Activated T-helper 9 cell treated with anti-CD3 and anti-CD28 coated beads, Interleukin-2, amount 50 U/mL, for 16 hours (primary cell): ENCODE data around the gene ENOX1.

Experiments
- DNase-seq: peaks from one replicate; pipeline ENCODE4 v3.0.0-alpha.2; 2020; ENCODE audit warnings: low read depth

Gene ENOX1

DNA sequence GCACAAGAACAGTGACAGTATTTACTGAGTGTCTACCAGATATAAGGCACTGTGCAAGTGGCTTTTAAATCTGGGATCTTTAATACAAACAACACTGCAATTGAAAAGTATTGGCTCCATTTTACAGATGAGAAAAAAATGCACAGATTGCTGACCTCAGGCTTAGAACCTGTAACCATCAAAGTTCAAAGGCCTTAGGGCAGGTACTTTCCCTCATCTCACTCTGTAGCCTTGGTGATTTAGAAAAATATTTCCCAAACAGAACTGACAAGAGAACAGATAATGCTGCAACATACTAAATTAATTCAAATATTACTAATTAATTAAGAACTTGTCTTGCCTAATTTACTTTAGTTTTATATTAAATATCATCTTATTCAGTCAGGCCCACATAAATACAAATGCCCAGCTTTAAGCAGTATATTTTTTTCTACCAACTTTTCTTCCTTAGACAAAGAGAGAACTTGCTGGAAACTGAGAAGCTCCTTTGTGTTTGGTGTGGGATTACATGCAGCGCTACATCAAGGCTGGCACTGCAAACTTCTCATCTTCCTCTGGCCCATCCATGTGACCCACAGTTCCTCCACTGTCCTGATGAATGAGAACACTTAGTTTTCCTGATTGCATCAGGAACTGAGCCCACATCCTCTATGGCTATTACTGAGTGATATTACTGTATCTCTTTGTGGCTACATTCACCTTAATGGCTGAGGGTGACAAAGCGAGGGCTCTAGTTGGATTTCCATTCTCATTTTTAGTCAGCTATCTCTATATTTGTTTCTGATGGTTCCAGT lies 302.1 kb downstream of the ENOX1 start:
- no peak for DNase-seq

GRCh38 chr13:43483930-43484329 lies 302.8 kb downstream of the ENOX1 start:
- no peak for DNase-seq

DNA sequence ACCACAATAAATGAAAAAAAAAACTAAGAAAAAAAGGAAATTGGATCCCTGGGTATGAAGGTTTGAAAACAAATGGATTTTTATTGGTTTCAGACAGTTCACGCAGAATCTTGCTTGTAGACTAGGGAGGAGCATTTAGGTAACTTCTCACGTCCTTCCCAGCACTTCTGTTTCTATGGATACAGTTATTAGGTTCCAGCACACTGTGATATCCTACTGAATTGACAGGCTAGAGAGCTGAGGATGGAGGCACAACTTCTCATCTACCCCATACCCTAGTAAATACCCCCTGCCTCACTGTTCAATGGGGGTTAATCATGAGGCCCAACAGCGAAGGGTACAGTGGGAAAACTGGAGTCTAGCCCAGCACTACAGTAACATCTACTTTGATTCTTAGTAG lies 304.1 kb downstream of the ENOX1 start:
- no peak for DNase-seq

DNA sequence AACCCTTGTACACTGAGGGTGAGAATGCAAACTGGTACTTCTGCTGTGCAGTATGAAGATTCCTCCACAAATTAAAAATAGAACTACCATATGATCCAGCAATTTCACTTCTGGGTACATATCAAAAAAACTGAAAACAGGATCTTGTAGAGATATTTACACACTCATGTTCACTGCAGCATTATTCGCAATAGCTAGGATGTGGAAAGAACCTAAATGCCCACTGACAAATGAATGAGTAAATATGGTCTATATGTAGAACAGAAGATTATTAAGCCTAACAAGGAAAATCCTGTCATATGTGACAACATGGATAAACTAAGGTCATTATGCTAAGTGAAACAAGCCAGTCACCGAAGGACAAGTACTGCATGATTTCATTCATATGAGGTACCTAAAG lies 304.7 kb downstream of the ENOX1 start:
- no peak for DNase-seq

- no peak for DNase-seq
These were observed 307.9 kb downstream of the ENOX1 start for GRCh38 chr13:43478902-43479301.

GRCh38 chr13:43478211-43478610 lies 308.6 kb downstream of the ENOX1 start:
- DNase-seq: no peak

DNA sequence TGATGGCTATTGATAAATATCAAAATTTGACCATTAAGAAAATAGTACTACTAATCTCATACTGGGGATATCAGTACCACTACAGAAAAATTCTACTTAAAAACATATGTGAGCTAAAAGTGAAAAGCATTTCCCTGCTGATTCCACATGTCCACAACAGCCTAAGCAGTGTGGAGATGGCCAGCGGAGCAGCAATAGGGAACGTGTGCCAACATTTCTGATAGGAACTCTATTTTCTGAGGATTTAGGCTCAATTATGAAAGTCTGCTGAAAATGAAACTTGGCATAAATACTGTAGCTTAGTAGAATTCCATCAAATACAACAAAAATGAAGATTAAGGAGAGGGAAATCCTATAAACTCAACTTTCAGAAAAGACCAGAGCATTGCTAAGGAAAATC lies 311.6 kb downstream of the ENOX1 start:
- no peak for DNase-seq

- DNase-seq: no peak
These were observed 313.3 kb downstream of the ENOX1 start for GRCh38 chr13:43473437-43473836.

- DNase-seq: no peak
These were observed 313.8 kb downstream of the ENOX1 start for GRCh38 chr13:43472980-43473379.

- DNase-seq: no peak
These were observed 314.4 kb downstream of the ENOX1 start for GRCh38 chr13:43472339-43472738.

DNA sequence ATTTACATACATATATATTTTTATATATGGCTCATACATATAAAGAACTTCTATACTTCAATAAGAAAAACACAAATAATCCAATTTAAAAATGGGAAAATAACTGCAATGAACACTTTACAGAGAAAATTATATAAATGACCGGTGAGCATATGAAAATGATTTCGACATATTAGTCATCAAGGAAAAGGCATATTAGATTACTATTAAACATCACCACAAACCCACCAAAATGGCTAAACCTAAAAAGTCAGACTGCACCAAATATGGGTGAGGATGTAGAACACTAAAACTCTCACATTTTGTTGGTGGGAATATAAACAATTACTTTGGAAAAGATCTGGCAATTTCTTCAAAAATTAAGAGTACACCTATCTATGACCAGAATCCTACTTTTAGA lies 316.2 kb downstream of the ENOX1 start:
- DNase-seq: no peak

DNA sequence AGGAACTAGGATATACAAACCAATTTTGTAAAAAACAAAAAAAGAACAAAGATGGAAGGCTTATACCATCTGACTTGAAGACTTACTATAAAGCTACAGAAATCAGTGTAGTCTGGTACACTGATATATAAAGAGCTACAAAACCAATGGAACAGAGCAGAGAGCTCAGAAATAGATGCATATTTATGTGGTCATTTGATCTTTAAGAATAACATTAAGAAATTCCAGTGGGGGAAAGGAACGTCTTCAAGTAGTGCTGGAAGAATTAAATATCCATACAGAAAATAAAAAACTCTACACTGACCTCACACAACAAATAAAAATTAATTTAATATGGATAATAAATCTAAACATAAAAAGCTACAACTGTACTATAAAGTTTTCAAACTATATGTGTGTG lies 317.0 kb downstream of the ENOX1 start:
- DNase-seq: no peak

DNA sequence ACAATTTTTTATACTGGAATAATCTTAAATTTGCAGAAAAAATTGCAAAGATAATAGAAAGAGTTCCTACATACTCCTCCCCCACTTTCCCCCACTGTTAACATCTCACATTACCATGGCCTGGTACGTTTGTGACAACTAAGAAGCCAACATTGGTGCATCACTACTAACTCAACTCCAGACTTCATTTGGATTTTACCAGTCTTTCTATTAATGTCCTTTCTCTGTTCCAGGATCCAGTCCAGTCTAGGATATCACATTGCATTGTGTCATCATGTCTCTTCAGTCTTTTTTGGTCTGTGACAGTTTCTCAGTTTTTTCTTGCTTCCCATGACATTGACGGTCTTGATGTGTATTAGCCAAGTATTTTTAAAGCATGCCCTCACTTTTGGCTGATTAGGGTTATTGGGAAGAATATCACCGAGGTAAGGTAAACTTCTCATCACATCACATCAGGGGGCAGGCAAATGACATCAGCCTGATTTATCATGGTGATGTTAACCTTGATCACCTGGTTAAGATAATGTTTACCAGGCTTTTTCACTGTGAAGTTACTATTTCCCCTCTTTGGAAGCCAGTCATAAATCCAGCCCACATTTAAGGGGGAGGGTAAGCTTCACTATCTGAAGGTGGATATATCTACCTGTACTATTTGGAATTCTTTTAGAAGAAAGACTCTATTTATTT lies 322.1 kb downstream of the ENOX1 start:
- DNase-seq: no peak

- DNase-seq: no peak
These were observed 338.0 kb downstream of the ENOX1 start for GRCh38 chr13:43448605-43449336.

- DNase-seq: no peak
These were observed 340.6 kb downstream of the ENOX1 start for GRCh38 chr13:43446126-43446525.

GRCh38 chr13:43445668-43446067 lies 341.1 kb downstream of the ENOX1 start:
- DNase-seq: no peak

- no peak for DNase-seq
These were observed 342.7 kb downstream of the ENOX1 start for GRCh38 chr13:43444081-43444480.

DNA sequence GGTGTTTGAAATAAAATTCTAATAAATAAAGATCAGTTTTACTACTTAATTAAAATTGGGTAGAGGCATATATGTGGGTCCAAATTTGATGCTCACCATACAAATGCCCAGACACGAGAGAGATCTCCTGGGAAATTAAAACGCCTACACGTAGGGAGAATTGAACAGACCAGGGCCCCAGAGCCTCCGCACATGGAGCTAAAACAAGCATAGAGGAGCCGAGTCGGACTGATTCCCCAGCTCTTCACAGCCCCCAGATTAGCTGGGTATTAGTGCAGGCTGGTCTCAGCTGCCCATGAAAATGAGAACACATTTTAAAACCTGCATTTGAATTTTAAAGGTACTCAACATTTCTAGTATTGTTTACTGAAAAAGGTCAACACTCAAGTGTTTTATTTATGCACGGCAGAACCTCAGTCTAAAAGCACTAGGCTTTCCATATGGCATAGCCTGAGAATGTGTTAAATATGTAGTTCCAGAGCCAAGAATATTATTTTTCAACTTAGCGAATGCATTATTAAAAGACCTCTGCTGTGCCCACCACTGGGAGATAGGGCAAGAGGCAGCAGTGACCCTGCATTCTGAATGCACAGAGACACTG lies 344.8 kb downstream of the ENOX1 start:
- DNase-seq: no peak

DNA sequence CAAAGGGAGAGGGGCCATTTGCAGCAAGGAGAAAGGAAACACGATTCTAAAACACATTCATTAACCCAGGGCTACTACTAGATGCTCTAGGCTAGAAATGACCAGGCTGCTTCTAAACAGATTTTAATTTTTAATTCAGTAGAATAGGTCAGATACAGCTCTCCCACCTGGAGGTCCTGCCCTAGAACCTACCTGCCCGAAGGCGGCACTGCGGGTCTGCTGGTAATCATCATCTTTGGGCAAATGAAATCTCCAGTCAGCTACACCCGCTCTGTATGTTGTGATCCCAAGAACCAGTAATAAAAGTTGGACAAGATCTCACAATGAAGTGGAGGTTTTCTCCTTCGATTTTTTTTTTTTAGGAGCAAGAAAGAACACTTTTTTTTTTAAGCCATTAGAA lies 345.3 kb downstream of the ENOX1 start:
- DNase-seq: no peak

DNA sequence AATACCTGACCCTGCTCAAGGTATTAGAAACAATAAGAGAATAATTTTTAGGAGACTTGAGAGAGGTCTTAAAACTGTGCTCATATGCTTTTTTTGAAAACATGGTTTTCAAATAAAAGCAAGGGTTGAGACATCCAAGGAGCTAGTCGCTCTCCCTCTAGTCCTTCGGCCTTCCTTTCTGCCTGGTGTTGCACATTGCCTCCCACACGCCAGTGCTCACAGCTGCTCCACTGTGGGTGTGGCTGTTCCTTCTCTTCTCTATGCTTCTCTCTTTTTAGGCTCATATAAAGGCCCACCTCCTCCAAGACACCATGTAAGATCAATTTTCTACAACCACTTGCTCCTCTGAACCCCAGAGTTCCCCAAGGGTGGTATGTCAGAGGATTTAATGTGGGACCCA lies 352.6 kb downstream of the ENOX1 start:
- DNase-seq: no peak

- DNase-seq: no peak
These were observed 353.1 kb downstream of the ENOX1 start for GRCh38 chr13:43433691-43434141.

DNA sequence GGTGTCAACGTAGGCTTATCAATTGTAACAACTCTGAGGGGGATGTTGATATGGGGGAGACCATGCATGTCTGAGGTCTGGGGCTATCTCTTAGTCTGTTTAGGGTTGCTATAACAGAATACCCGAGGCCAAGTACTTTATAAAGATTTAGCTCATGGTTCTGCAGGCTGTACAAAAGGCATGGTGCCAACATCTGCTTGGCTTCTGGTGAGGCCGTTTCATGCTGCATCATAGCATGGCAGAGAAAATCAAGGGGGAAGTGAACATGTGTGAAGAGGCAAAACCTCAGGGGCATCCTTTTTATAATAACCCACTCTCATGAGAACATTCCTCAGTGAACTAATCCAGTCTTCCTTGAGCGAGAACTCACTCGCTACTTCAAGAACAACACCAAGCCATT lies 353.8 kb downstream of the ENOX1 start:
- DNase-seq: no peak

- no peak for DNase-seq
These were observed 354.9 kb downstream of the ENOX1 start for GRCh38 chr13:43431841-43432240.
